ENCODE data around the gene LSAMP.
A peak's percentile ranks its signal among the peaks of the same experiment; 100 is the strongest.

LSAMP gene

DNA sequence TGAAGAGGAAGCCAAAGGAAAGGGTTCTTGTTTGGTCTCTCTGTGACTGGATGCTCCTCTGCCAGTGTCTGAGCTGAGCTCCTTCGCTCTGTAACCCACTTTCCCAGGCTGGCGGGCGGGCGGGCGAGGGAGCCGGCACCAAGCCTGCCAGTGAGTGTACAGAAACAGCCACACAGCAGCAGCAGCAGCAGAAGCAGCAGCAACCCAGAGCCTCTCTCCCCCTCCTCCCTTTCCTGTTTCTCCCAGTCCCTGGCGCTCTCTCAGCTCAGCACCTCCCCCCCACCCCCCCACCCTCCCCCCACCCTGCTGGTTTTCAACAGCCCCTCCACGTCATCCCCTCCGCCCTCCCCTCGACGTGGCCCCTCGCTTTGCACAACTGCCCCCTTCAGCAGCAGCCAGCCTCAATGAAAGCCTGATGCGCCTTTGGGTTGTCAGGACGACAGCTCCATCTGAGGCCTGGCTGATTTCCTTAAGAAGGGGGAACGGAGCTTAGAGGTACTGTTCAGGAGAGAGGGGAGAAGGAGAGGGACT lies at the start of gene LSAMP:
TSS of gene LSAMP (minus strand) at position 177 of the 531 bp plus-strand sequence.
- peak; percentile 85 for DNase-seq

DNA sequence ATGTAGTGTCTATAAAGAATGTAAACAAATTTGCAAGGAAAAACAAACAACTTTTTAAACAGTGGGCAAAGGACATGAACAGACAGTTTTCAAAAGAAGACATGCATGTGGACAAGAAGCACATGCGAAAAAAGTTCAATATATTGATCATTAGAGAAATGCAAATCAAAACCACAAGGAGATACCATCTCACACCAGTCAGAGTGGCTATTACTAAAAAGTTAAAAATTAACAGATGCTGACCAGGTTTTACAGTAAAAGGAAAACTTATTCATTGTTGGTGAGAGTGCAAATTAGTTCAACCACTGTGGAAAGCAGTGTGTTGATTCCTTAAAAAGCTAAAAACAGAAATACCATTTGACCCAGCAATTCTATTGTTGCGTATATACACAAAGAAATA lies 47.1 kb upstream of the LSAMP start:
- DNase-seq: no peak

DNA sequence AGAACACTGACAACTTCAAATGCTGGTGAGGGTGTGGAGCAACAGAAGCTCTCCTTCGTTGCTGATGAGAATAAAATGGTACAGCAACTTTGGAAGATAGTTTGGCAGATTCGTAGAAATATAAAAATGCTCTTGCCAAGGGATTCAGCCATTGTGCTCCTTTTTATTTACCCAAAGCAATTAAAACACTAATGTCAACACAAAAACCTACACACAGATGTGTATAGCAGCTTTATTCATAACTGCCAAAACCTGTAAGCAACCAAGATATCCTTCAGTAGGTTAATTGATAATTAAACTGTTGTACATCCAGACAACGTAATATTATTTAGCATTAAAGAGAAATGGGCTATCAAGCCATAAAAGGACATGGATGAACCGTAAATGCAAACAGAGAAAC lies 37.8 kb upstream of the LSAMP start:
- DNase-seq: peak; percentile 37

DNA sequence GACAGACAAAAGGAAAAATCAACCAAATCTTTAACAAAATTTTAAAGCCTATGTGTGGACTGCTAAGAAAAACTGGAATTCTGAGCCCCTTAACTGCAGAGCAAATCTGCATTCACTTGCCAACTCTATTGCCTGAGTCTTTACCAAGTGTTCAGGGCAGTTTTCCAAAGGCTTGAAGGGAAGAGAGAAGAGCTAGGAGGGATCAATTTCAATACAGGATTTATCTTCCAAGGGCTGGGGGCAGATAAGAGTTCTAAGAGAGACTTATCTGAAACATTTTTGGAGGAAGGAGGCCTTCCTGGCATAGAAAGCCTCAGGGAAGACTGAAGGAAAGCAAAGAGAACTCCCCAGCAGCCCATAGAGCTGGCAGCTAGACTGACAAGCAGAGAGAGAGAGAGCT lies 31.4 kb upstream of the LSAMP start:
- no peak for DNase-seq

DNA sequence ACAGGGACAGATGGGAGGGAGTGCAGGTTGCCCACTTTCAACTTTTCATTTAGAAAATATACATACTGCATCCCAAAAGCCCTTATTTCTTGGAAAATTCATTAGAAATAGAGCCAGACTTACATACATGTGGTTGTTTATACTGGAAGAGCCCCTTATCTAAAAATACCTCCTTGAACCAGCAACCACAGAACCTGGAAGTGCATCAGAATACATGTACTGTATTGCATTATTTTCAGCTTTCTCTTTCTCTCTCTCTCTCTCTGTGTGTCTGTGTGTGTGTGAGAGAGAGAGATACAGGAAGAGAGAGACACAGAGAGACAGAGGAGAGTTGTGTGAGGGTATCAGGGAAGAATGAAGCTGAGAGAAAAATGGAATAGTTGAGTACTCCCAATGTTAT lies 29.5 kb upstream of the LSAMP start:
- DNase-seq: peak; percentile 50

DNA sequence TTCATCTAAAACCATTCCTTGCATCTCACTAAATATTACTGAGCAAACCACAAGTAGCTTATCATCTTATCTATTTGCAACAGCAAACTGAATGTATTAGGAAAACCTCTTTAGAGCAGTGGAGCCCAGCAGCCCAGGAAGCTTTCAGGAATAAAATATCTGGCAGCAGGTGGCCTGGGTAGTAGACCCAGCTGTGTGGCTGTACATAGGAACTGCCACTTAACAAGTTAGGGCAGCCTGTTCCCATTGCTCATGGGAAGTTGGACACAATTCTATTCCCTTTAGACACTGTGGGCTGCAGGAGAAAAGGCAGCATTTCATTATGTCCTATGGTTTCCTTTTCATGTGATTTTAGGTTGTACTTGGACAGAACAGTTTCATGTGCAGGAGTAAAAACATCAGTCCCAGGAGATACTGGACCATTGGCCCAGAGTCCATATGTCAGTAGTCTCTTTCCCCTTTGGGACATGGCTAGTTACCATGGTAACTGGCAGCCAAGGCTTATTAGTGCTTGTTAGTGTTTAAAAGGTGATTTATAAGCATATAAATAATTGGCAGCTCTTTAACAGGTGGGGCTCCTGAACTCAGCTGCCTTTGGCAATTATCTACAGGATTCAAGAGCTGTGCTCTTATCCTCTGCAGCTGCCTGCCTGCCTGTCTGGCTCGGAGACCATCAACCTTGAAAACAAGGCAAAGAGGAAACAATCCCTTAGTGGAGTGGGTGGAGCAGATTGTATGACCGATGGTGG lies 28.9 kb upstream of the LSAMP start:
- peak; percentile 95 for DNase-seq

DNA sequence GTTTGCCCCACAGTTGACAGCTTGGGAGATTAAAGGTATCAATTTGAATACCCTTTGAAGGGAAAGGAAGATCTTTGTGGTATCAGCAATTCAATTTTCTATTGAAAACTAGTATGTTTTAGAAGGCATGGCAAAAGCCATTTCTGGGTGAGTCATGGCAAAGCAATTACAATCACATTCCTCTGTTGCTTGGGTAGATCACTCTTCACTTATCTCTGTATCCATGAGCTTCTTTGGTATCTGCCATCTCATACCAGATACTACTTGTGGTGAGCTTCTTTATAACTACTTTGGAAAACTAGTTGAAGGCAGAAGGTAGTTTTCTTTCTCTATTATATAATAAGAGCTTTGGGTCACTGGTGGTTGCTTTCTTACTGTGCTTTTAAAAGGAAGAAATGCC lies 28.3 kb upstream of the LSAMP start:
- peak; percentile 16 for DNase-seq

DNA sequence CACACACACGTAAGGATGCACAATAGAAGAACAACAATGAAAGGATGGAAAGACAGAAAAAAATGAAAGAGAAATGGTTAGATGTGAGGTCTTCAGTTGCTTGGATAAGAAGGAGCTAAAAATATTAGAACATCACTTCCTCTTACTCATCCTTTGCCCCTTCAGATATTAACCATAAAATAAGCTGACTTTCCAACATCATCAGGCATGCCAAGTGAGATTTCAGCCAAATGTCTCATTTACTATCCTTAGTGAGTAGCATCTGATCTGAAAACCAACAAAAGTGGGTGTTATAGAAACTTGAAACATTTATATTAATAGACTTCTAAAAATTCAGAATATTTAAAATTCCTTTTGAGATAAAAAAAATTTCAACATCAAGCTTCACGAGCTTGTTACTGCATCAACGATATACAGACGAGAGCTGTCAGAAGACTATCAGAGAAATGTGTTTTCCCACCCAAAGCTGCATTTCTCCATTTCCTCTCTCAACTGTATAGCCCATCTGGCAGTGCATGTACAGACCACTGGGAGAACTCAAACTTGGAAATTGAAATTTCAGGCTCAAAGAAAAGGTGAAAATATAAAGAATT lies 25.4 kb upstream of the LSAMP start:
- DNase-seq: no peak

DNA sequence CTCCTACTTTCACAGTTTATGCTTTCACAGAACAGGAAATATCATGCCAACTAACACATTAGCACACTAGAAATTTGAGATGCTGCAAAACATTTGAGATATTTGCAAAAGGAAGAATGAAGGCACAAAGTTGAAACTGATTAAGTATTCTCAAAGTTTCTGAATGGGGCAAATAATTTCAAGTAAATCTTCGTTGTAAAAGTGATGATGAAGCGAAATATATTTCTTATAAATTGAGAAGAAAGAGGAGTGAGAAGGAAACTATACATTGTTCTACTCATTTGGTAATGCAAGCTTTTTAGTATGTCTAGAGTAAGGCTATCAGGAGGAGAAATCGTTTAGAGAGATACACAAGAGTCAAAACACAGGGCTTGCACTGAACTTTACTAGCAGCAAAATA lies 24.3 kb upstream of the LSAMP start:
- DNase-seq: no peak

DNA sequence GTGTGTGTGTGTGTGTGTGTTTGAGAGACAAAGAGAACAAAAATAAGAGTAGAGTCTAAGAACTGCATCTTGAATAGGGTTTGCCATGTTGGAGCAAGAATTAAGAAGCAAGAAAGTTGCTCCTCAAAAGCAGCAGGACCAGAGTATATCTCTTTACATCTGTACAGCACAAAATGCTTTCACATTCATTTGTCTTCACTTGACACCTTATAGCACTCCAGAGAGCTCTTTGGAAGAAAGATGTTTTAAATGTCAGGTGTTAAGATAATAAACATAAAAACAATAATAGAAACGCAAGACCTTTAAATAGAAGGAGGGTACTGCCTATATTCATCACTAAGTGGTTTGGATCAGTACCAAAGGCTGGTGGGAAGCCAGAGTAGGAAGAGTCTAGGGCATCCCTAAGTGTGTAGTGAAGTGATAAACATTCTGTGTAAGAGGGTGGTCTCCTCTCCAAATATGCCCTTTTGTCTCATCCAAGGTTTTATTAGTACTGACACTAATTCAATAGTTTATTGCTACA lies 19.1 kb upstream of the LSAMP start:
- no peak for DNase-seq

DNA sequence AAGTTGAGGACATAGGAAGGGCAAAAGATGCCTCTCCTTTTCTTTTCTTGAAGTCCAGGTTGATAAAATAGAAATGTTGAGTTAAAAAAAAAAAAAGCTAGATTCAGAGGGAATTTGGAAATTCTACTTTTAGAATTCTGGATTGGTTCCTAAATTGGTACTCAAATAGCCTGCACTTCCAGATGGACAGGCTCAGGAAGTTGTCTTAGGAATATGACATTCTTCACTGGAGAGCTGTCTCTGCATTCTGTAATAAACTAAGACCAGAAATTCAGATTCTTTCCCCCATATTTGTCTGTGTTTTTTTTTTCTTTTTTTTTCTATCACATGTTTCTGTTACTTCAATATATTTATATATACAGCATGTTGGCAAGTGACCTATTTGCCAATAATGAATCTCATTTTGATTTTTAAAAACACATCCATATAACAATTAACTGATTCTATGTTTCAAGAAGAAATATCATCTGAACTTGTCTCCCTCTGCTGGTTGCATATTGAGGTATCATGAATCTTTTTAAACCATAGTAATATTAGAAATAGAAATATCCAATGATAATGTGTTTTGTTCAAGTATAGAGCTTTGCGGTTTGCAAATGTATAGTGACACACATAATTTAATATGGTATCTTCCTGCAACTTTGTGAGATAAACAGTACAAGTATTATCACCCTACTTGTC lies 8.5 kb upstream of the LSAMP start:
- DNase-seq: peak; percentile 36

DNA sequence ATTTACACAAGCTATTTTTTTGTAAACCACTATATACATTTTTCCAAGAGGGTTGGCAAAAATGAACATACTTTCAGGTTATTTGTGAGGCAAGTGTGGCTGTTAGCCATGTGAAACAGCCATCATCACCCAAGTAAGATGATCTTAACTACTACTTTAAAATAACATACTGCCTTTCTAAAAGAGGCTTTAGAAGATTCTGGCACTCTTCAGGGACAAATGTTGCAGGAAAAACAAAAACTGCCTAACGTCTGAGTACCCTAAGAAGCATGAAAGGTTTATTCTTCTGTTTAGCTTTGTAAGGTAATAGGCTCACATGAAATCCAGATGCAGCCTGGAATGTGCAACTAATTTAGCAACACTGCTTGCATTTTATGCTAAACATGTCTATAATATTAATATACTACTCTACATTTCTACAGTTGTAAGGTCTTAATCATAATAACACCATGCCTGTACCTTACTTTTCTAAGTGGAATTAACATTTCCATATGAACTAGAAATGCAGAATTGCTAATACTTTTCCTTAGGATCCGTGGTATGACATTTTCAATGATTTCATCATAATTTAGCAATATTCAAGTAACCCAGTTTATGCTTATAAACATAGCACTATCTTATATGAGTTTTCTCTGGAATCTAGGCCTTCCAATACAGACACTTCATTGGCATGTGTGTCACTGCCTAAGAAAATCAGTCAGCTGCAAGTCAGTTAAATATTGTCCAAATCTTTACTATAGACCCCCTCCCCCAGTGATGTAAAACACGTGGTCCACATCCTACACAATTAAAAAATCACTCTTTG lies 4.5 kb upstream of the LSAMP start:
- no peak for DNase-seq

DNA sequence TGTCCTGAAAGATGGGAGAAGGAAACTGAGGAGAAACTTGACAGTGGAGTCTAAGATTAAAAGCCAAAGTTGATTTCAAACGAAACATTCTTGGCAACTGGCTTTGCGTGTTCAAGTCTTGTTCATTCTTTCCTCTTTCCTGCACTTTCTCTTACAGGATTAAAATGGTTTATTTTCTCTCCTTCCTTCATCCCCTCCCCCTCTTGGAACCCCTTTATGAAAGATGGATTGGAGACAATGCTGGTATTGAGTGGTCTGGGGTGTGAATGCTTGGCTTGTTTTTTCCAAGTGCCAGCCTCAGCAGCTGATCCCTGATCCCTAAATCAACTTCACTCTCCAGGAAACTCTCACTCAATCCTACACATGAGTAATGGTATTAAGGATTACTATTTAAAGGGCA lies 703 bp upstream of the LSAMP start:
- DNase-seq: peak; percentile 43

DNA sequence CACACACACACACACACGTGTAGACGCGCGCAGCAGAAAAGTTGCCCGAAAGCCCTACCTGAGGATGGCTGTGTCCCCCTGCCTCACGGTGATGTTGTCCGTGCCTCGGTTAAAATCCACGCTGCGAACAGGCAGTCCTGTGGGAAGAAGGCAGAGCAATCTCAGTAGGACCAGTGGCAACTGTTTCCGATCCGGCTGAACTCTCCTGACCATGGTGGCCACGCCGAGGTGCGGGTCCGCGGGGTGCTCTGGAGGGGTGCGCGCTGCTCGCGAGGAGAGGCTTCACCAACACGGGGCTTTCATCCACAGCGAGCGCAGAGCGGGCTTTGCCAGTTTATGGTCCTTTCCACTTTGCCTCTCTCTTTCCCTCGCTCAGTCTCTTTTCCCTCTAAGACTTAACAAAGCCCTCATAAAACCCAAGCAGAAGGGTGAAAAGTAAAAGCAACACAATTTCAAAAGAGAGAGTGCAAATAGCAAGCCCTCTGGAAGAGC lies 422 bp downstream of the LSAMP start:
- peak; percentile 65 for DNase-seq

DNA sequence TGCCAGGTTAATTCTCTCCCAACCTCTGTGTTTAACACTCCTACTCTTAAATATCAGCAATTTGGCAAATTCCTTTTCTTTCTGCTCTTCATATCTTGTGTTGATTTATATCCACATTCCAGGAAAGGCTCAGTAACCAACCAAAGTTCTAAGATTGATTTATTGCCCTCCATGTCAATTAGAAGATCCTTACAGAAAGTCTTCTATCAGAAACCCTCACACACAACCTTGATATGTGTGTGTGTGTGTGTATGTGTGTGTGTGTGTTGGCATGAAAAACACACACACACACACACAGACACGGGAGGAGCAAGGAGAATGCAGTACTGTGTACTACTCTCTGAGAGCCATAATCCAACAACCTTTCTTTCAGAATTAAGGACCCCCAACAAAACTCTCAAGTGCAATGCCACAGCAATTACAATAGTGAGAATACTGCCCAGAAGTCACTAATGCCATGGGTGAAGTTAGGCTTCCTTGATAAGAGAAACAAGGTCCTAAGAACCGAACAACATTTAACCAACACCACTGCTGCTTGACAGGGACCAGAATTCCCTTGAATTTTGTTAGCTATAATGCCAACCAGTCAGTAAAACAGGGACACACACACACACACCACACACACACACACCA lies 1.1 kb downstream of the LSAMP start:
- peak; percentile 48 for DNase-seq

DNA sequence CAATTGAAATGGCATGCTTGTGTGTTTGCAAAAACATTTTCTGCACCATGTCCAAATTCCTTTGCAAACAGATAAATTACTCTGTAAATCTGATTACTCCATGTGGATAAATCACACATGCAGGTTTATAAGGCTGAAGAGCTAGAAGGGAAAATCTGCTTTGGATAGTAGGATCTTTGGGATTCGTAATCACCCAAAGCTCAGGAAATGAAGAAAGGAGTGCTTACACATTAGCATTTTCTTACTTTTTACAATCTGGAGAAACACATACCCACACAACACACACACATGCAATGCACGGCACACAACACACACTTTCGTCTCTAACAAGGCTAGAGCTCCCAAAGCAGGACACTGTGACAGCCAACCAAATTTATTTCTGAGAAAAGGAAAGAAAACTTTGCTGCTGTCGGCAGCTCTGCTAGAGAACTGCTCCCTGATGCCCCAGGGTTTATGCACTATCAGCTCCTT lies 2.1 kb downstream of the LSAMP start:
- peak; percentile 50 for DNase-seq

DNA sequence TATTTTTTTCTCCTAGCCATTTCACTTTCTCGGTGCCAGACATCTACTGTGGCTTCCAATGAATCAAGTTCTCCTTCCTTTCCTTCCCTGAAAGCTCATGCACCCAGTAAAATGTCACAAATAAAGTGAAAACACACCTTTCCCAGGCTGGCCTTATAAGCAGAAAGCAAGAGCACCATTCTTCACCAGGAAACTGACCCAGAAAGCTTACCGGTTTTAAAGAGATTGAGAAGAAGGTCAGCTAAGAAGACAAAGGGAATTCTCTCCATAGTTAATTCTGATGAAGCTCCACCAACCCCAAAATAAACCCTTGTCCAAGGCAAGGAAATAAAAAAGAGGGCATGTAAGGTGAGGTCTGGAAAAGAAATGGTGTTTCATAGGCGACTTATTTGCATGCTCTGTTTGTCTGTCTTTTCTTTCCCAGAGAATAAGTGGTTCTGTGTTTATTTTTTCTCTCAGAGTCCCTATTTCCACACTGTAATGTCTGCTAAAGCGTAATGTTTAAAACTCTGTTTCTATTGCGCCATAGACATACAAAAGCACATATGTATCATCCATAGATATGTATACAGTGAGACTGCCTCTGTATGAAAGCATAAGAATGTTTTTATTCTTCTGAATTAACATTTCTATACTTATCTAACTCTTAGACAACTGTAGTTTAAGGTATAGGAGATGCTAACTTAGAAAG lies 2.8 kb downstream of the LSAMP start:
- peak; percentile 23 for DNase-seq

DNA sequence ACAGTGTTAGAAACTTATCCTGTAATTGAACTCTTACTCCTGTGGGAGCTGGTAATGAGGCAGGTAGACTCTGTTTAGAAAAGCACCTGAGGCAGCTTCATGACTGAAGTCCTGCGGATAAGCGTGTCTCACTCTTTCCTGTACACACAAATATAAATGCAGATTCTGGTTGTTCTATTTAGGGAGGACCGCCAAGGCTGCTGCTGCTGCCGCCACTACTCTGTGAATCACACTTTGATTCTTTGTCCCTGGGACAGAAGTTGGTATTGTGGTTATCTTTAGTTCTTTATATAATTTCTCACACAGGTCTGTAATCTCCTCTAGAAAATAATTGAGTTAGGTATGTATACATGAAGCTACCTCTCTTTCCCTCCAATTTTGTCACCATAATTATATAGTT lies 3.6 kb downstream of the LSAMP start:
- DNase-seq: peak; percentile 62

DNA sequence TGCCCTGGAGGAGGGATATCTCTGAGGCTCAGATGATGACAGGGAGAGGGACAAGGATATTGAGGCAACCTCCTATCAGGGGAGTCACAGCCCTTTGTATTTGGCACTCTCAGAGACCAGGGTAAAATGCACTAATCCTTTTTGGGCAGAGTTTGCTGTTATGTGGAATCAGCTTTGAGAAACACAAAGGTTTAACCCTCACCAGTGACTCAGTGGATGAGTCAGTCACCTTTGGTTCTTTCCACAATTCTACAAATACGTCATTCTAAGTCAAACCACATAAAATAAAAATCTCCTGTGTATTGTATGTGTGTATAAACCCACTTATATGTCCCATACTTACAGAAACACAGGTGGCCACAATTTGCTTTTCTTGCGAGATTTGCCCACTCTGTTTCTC lies 5.1 kb downstream of the LSAMP start:
- DNase-seq: no peak

DNA sequence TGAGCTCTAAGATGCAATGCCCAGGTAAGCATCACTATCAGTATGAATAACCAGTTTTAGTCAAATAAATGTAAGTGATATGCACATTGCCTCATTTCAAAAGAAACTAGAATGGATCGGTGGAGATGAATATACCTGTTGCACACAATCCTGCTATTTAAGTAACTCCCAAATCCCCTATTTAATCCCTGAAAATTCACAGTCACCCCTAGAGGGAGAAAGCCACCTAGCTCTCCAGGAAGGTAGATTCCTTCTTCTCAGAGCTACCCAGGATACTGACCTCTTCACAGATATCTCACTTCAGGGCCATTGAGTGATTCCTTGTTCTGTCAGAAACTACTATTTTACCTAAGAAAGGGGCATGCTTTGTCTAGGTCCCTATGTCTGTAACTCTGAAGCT lies 11.7 kb downstream of the LSAMP start:
- DNase-seq: peak; percentile 37

DNA sequence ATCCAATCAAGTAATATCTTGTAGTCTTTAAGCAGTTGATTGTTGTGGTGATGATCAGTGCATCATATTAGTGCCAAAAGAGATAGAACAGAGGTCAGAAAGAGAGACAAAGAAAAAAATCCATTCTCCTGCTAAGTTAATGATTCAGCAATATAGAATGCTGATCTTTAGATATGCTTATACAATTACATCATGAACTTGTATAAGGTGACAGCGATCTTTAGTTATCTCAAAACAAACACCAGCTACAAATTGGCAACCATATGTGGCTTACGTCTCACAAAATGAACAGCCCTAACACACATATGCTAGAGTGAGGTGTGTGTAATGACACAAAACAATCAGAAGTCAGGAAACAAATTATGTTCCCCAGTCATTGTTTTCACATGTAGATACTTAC lies 12.5 kb downstream of the LSAMP start:
- peak; percentile 62 for DNase-seq

Data from NCI-H69 (cell line).